ENCODE data around the gene NEK4. TPM values are rescaled to one million over a fixed set of nuclear protein-coding genes. Genes with fewer than 3 reads are reported as not detected.

Gene NEK4
- total and polyA plus RNA-seq, 2 of the 13 experiments (the other 11 are each of a cell fraction or from before 2014, with no cell fraction given): 16.5 to 38.0 TPM

DNA sequence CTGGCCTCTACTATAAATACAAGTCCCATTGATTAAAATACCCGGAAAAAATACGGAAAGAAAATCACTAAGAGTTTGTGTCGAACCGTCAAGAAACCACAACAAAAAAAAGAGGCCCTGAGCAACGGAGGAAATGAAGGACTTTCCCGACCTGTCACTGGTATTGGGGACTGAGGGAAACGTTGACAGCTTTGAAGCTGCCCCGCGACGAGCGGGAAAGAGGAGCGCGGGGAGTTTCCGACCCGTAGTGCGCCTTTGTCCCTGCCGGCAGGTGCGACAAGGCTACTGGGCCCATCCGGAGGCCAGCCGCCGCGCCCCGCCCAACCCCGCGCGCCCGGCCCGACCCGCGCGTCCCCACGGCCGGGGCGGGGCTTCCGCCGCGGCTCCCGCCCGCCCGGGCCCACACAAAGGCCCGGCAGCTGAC lies 85.4 kb downstream of the NEK4 start (continued):
- TF ChIP-seq ZMYM3 (CRISPR knock-in tag; IDR thresholded peaks at IDR 0.05): no peak
- no peak for TF ChIP-seq SOX13 (IDR thresholded peaks at IDR 0.05)
- 0 out of 4 replicates have a peak, but pooled peaks of 1 of the 2 experiments have one; percentile 20 for TF ChIP-seq SOX13 (CRISPR knock-in tag; conservative IDR thresholded peaks at IDR 0.05 in 1 of 2, IDR thresholded peaks at IDR 0.05 in 1 of 2)
- no peak for TF ChIP-seq NFE2 (CRISPR knock-in tag; IDR thresholded peaks at IDR 0.05)
- TF ChIP-seq, protein P1, sequence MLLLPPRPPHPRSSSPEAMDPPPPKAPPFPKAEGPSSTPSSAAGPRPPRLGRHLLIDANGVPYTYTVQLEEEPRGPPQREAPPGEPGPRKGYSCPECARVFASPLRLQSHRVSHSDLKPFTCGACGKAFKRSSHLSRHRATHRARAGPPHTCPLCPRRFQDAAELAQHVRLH (CRISPR knock-in tag; IDR thresholded peaks at IDR 0.05; ENCODE audit: borderline replicate concordance, low read depth): no peak
- TF ChIP-seq ZSCAN30 (CRISPR knock-in tag; IDR thresholded peaks at IDR 0.05): no peak
- TF ChIP-seq, protein P2, sequence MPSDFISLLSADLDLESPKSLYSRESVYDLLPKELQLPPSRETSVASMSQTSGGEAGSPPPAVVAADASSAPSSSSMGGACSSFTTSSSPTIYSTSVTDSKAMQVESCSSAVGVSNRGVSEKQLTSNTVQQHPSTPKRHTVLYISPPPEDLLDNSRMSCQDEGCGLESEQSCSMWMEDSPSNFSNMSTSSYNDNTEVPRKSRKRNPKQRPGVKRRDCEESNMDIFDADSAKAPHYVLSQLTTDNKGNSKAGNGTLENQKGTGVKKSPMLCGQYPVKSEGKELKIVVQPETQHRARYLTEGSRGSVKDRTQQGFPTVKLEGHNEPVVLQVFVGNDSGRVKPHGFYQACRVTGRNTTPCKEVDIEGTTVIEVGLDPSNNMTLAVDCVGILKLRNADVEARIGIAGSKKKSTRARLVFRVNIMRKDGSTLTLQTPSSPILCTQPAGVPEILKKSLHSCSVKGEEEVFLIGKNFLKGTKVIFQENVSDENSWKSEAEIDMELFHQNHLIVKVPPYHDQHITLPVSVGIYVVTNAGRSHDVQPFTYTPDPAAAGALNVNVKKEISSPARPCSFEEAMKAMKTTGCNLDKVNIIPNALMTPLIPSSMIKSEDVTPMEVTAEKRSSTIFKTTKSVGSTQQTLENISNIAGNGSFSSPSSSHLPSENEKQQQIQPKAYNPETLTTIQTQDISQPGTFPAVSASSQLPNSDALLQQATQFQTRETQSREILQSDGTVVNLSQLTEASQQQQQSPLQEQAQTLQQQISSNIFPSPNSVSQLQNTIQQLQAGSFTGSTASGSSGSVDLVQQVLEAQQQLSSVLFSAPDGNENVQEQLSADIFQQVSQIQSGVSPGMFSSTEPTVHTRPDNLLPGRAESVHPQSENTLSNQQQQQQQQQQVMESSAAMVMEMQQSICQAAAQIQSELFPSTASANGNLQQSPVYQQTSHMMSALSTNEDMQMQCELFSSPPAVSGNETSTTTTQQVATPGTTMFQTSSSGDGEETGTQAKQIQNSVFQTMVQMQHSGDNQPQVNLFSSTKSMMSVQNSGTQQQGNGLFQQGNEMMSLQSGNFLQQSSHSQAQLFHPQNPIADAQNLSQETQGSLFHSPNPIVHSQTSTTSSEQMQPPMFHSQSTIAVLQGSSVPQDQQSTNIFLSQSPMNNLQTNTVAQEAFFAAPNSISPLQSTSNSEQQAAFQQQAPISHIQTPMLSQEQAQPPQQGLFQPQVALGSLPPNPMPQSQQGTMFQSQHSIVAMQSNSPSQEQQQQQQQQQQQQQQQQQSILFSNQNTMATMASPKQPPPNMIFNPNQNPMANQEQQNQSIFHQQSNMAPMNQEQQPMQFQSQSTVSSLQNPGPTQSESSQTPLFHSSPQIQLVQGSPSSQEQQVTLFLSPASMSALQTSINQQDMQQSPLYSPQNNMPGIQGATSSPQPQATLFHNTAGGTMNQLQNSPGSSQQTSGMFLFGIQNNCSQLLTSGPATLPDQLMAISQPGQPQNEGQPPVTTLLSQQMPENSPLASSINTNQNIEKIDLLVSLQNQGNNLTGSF (CRISPR knock-in tag; IDR thresholded peaks at IDR 0.05): peak; percentile 51; the same call in 1 of the 2 replicates
- no peak for TF ChIP-seq NRL (CRISPR knock-in tag; IDR thresholded peaks at IDR 0.05; ENCODE audit: borderline replicate concordance)
- TF ChIP-seq ZBTB7A (CRISPR knock-in tag; IDR thresholded peaks at IDR 0.05): no peak
- TF ChIP-seq, protein P3, sequence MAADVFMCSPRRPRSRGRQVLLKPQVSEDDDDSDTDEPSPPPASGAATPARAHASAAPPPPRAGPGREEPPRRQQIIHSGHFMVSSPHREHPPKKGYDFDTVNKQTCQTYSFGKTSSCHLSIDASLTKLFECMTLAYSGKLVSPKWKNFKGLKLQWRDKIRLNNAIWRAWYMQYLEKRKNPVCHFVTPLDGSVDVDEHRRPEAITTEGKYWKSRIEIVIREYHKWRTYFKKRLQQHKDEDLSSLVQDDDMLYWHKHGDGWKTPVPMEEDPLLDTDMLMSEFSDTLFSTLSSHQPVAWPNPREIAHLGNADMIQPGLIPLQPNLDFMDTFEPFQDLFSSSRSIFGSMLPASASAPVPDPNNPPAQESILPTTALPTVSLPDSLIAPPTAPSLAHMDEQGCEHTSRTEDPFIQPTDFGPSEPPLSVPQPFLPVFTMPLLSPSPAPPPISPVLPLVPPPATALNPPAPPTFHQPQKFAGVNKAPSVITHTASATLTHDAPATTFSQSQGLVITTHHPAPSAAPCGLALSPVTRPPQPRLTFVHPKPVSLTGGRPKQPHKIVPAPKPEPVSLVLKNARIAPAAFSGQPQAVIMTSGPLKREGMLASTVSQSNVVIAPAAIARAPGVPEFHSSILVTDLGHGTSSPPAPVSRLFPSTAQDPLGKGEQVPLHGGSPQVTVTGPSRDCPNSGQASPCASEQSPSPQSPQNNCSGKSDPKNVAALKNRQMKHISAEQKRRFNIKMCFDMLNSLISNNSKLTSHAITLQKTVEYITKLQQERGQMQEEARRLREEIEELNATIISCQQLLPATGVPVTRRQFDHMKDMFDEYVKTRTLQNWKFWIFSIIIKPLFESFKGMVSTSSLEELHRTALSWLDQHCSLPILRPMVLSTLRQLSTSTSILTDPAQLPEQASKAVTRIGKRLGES (CRISPR knock-in tag; IDR thresholded peaks at IDR 0.05; ENCODE audit: borderline replicate concordance): peak; percentile 47; the same call in 1 of the 2 replicates
- TF ChIP-seq TAF15 (IDR thresholded peaks at IDR 0.05; ENCODE audit: low read depth, low read length, poor library complexity, severe bottlenecking): no peak
- TF ChIP-seq ZNF563 (CRISPR knock-in tag; IDR thresholded peaks at IDR 0.05): no peak
- no peak for TF ChIP-seq ZNF777 (CRISPR knock-in tag; IDR thresholded peaks at IDR 0.05)
- no peak for TF ChIP-seq JUND (CRISPR knock-in tag; IDR thresholded peaks at IDR 0.05)
- TF ChIP-seq EZH2 (conservative IDR thresholded peaks at IDR 0.05; ENCODE audit: low read depth, low read length): no peak

Data from HepG2 (cell line).